ENCODE results near the gene TREX2.
A peak's percentile ranks its signal among the peaks of the same experiment; 100 is the strongest.

The TREX2 gene

GRCh38 chrX:153445106-153445855, 575 bp downstream of the TREX2 start:
- Histone ChIP-seq H3K36me3 (ENCODE audit: control insufficient read depth in 4 of 4, insufficient read depth in 4 of 4, low read length in 3 of 4) (peaks cover 0 to 4% (median 0%) of the 10 kb centered on the region in 4 experiments), H3K27ac (ENCODE audit: insufficient read depth in 1 of 2, low read depth in 1 of 2, low read length in 2 of 2, poor library complexity in 1 of 2, severe bottlenecking in 2 of 2) (no peak overlapping the region), H3K4me3 (ENCODE audit: control insufficient read depth in 1 of 7, extremely low read depth in 1 of 7, insufficient read depth in 4 of 7, low read depth in 2 of 7, low read length in 6 of 7) (peak overlapping the region in 1 of 7 experiments; percentile 16), H3K4me1 (ENCODE audit: control extremely low read depth in 1 of 4, control insufficient read depth in 4 of 4, insufficient read depth in 4 of 4, low read length in 3 of 4) (peaks cover 0 to 5% (median 0%) of the 10 kb centered on the region in 4 experiments), H3K9me3 (ENCODE audit: control extremely low read depth in 1 of 5, control insufficient read depth in 4 of 5, insufficient read depth in 2 of 5, low read depth in 1 of 5, low read length in 4 of 5) (no peaks in the 10 kb centered on the region), H3K27me3 (replicated peaks in 2 of 5; ENCODE audit: control insufficient read depth in 4 of 5, insufficient read depth in 5 of 5, low read length in 4 of 5) (peaks cover 0 to 8% (median 0%) of the 10 kb centered on the region in 5 experiments)
- ChIA-PET POLR2A (no interaction called here), CTCF (interaction anchor here (0.8 to 1.2 kb wide), 2 partner anchors 16 to 503 kb away, joined by 3 read pairs; no protein-coding TSS in a partner anchor)
- no peak for DNase-seq
- WGBS (ENCODE audit: insufficient coverage): 95% methylated on average over 34 of the region's 35 CpGs

DNA sequence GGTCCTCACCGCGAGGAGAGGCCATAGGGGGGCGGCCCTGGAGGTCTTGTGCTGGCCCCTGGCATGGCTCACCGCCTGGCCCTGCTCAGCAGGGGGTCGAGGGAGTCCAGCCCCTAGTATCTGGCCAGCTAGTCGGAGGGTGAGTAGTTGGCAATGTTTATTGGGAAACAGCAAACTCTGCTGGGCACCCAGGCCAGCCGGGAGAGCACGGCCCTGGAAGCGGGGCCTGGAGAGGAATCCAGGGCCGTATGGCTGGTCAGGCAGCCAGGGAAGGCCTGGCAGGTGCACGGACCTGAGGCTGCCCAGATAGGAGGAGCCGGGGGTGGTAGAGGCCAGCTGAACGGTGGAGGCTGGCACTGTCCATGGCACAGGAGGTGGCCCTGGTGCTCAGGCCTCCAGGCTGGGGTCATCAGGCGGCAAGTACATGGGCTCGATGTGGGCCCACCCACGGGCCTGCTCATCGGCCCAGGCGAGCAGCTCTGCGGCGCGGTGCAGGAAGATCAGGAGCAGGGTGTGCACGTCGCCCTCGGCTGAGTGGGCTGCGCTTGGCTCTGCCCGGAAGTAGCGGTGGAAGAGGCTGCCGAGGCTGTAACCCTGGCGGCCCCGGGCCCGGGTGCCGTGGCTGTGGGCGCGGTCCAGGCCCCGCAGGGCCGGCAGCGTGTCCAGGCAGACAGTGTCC, 1.4 kb downstream of the TREX2 start:
- Histone ChIP-seq H3K27me3 (replicated peaks in 2 of 5; ENCODE audit: control insufficient read depth in 4 of 5, insufficient read depth in 5 of 5, low read length in 4 of 5) (peaks cover 0 to 4% (median 0%) of the 10 kb centered on the region in 5 experiments), H3K9me3 (ENCODE audit: control extremely low read depth in 1 of 5, control insufficient read depth in 4 of 5, insufficient read depth in 2 of 5, low read depth in 1 of 5, low read length in 4 of 5) (peaks cover 0 to 4% (median 0%) of the 10 kb centered on the region in 5 experiments), H3K27ac (ENCODE audit: insufficient read depth in 1 of 2, low read depth in 1 of 2, low read length in 2 of 2, poor library complexity in 1 of 2, severe bottlenecking in 2 of 2) (no peak overlapping the region), H3K4me1 (ENCODE audit: control extremely low read depth in 1 of 4, control insufficient read depth in 4 of 4, insufficient read depth in 4 of 4, low read length in 3 of 4) (peaks cover 0 to 5% (median 0%) of the 10 kb centered on the region in 4 experiments), H3K4me3 (ENCODE audit: control insufficient read depth in 1 of 7, extremely low read depth in 1 of 7, insufficient read depth in 4 of 7, low read depth in 2 of 7, low read length in 6 of 7) (no peak overlapping the region), H3K36me3 (ENCODE audit: control insufficient read depth in 4 of 4, insufficient read depth in 4 of 4, low read length in 3 of 4) (no peaks in the 10 kb centered on the region)
- WGBS (ENCODE audit: insufficient coverage): 96% methylated on average over 35 of the region's 37 CpGs
- ChIA-PET POLR2A (no interaction called here), CTCF (interaction anchor here (1.5 kb wide), 1 partner anchor 17 kb away, joined by 3 read pairs; no protein-coding TSS in a partner anchor)
- DNase-seq: no peak

DNA sequence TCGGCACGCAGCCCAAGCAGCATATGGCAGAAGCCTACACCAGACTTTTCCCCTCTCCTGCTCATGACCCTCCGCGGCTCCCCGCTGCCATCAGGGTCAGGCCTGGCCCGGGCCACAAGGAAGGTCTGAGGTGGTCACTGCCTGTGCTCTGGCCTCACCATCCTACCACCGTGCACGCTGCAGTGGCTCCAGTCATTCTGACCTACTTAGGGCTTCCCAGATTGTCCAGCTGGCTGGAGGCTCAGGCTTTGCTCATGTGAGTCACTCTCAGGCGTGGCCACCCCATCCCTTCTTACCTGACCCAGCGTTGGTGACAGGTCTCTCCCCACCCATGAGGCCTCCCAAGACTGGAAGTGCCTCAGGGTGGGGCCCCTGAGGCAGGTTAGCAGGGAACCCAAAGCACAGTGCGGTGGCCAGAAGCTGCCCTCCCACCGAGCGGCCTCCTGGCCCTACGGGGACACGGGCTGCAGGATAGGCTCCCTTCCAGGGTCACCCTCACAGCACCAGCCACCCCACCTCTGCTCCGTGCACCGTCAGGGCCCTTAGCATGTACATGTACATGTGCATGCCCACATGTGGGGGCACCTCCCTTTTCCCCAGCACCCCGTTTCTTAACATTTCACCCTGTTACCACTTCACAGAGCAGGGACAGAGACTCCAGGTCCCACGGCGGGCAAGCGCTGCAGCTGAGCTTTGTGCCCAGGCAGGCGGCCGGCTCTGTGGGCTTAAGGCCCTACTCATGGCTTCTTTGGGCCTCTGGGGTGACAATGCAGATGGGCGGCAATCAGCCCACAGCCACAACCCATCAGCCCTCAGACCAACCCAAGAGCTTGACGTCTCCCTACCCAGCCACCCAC, 2.2 kb downstream of the TREX2 start:
- POLR2A ChIA-PET: no interaction called here
- WGBS (ENCODE audit: insufficient coverage): 87% methylated on average over 19 of the region's 25 CpGs

GRCh38 chrX:153442463-153442862, 3.4 kb downstream of the TREX2 start:
- peaks cover 0 to 3% (median 0%) of the 10 kb centered on the region in 5 experiments for H3K27me3 ChIP-seq (replicated peaks in 2 of 5; ENCODE audit: control insufficient read depth in 4 of 5, insufficient read depth in 5 of 5, low read length in 4 of 5)
- no peak overlapping the region for H3K4me3 ChIP-seq (ENCODE audit: control insufficient read depth in 1 of 7, extremely low read depth in 1 of 7, insufficient read depth in 4 of 7, low read depth in 2 of 7, low read length in 6 of 7)
- peaks cover 0 to 4% (median 0%) of the 10 kb centered on the region in 5 experiments for H3K9me3 ChIP-seq (ENCODE audit: control extremely low read depth in 1 of 5, control insufficient read depth in 4 of 5, insufficient read depth in 2 of 5, low read depth in 1 of 5, low read length in 4 of 5)
- CTCF ChIA-PET: no interaction called here
- no peak for DNase-seq
- WGBS (ENCODE audit: insufficient coverage): 97% methylated on average over 5 of the region's 5 CpGs
- H3K4me1 ChIP-seq (ENCODE audit: control extremely low read depth in 1 of 4, control insufficient read depth in 4 of 4, insufficient read depth in 4 of 4, low read length in 3 of 4): peaks cover 0 to 5% (median 0%) of the 10 kb centered on the region in 4 experiments
- H3K36me3 ChIP-seq (ENCODE audit: control insufficient read depth in 4 of 4, insufficient read depth in 4 of 4, low read length in 3 of 4): no peaks in the 10 kb centered on the region
- H3K27ac ChIP-seq (ENCODE audit: insufficient read depth in 1 of 2, low read depth in 1 of 2, low read length in 2 of 2, poor library complexity in 1 of 2, severe bottlenecking in 2 of 2): no peak overlapping the region
- POLR2A ChIA-PET: no interaction called here

More for the DNA sequence above, 2.2 kb downstream of the TREX2 start:
- H3K36me3 ChIP-seq (ENCODE audit: control insufficient read depth in 4 of 4, insufficient read depth in 4 of 4, low read length in 3 of 4): no peaks in the 10 kb centered on the region
- CTCF ChIA-PET: interaction anchor here (1.5 kb wide), 1 partner anchor 18 kb away, joined by 3 read pairs; no protein-coding TSS in a partner anchor
- peaks cover 0 to 5% (median 0%) of the 10 kb centered on the region in 4 experiments for H3K4me1 ChIP-seq (ENCODE audit: control extremely low read depth in 1 of 4, control insufficient read depth in 4 of 4, insufficient read depth in 4 of 4, low read length in 3 of 4)
- H3K27me3 ChIP-seq (replicated peaks in 2 of 5; ENCODE audit: control insufficient read depth in 4 of 5, insufficient read depth in 5 of 5, low read length in 4 of 5): peaks cover 0 to 2% (median 0%) of the 10 kb centered on the region in 5 experiments
- H3K27ac ChIP-seq (ENCODE audit: insufficient read depth in 1 of 2, low read depth in 1 of 2, low read length in 2 of 2, poor library complexity in 1 of 2, severe bottlenecking in 2 of 2): no peak overlapping the region
- no peak overlapping the region for H3K4me3 ChIP-seq (ENCODE audit: control insufficient read depth in 1 of 7, extremely low read depth in 1 of 7, insufficient read depth in 4 of 7, low read depth in 2 of 7, low read length in 6 of 7)
- H3K9me3 ChIP-seq (ENCODE audit: control extremely low read depth in 1 of 5, control insufficient read depth in 4 of 5, insufficient read depth in 2 of 5, low read depth in 1 of 5, low read length in 4 of 5): peaks cover 0 to 4% (median 0%) of the 10 kb centered on the region in 5 experiments
- DNase-seq: no peak

- no peaks in the 10 kb centered on the region for H3K36me3 ChIP-seq (ENCODE audit: control insufficient read depth in 4 of 4, insufficient read depth in 4 of 4, low read length in 3 of 4)
- WGBS (ENCODE audit: insufficient coverage): 94% methylated on average over 8 of the region's 9 CpGs
- CTCF ChIA-PET: no interaction called here
- H3K4me1 ChIP-seq (ENCODE audit: control extremely low read depth in 1 of 4, control insufficient read depth in 4 of 4, insufficient read depth in 4 of 4, low read length in 3 of 4): peaks cover 0 to 5% (median 0%) of the 10 kb centered on the region in 4 experiments
- peaks cover 0 to 4% (median 0%) of the 10 kb centered on the region in 5 experiments for H3K9me3 ChIP-seq (ENCODE audit: control extremely low read depth in 1 of 5, control insufficient read depth in 4 of 5, insufficient read depth in 2 of 5, low read depth in 1 of 5, low read length in 4 of 5)
- H3K4me3 ChIP-seq (ENCODE audit: control insufficient read depth in 1 of 7, extremely low read depth in 1 of 7, insufficient read depth in 4 of 7, low read depth in 2 of 7, low read length in 6 of 7): no peak overlapping the region
- DNase-seq: no peak
- H3K27me3 ChIP-seq (replicated peaks in 2 of 5; ENCODE audit: control insufficient read depth in 4 of 5, insufficient read depth in 5 of 5, low read length in 4 of 5): peaks cover 0 to 3% (median 0%) of the 10 kb centered on the region in 5 experiments
- no peak overlapping the region for H3K27ac ChIP-seq (ENCODE audit: insufficient read depth in 1 of 2, low read depth in 1 of 2, low read length in 2 of 2, poor library complexity in 1 of 2, severe bottlenecking in 2 of 2)
- POLR2A ChIA-PET: no interaction called here
Measured at GRCh38 chrX:153441981-153442380, 3.9 kb downstream of the TREX2 start.

DNA sequence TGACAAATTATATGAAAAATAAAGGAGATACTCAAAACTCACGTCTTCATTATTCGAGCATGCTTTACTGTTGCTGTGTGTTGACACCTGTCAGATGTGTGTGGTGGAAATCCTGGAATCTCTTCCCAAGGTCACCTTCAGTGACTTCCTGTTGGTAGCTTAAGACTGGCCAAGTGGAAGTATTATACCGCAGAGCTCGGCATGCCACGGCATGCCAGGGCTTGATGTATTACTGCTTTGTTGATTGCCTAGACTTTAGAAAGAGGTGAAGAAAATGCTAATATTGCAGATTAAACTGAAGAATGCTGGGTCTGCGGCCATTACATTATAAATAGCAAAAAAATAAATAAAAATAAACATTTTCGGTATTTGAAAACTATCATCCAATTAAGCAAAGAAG, 4.6 kb downstream of the TREX2 start:
- H3K36me3 ChIP-seq (ENCODE audit: control insufficient read depth in 4 of 4, insufficient read depth in 4 of 4, low read length in 3 of 4): no peaks in the 10 kb centered on the region
- no peak overlapping the region for H3K4me3 ChIP-seq (ENCODE audit: control insufficient read depth in 1 of 7, extremely low read depth in 1 of 7, insufficient read depth in 4 of 7, low read depth in 2 of 7, low read length in 6 of 7)
- H3K4me1 ChIP-seq (ENCODE audit: control extremely low read depth in 1 of 4, control insufficient read depth in 4 of 4, insufficient read depth in 4 of 4, low read length in 3 of 4): peaks cover 0 to 2% (median 0%) of the 10 kb centered on the region in 4 experiments
- peaks cover 0 to 3% (median 0%) of the 10 kb centered on the region in 5 experiments for H3K27me3 ChIP-seq (replicated peaks in 2 of 5; ENCODE audit: control insufficient read depth in 4 of 5, insufficient read depth in 5 of 5, low read length in 4 of 5)
- H3K27ac ChIP-seq (ENCODE audit: insufficient read depth in 1 of 2, low read depth in 1 of 2, low read length in 2 of 2, poor library complexity in 1 of 2, severe bottlenecking in 2 of 2): no peak overlapping the region
- POLR2A ChIA-PET: no interaction called here
- DNase-seq: no peak
- whole genome bisulfite sequencing (ENCODE audit: insufficient coverage): 93% methylated on average over 5 of the region's 7 CpGs
- H3K9me3 ChIP-seq (ENCODE audit: control extremely low read depth in 1 of 5, control insufficient read depth in 4 of 5, insufficient read depth in 2 of 5, low read depth in 1 of 5, low read length in 4 of 5): peaks cover 0 to 4% (median 0%) of the 10 kb centered on the region in 5 experiments
- CTCF ChIA-PET: no interaction called here

Data from common myeloid progenitor, CD34-positive (primary cell).